Colon (tissue), 2 donors: Measurements from ENCODE around the gene ARHGEF28.

Experiments
- FAIRE-seq: peaks from 2 replicates; lab custom pipeline; 2012; peaks lifted over from hg19 to GRCh38; lab: Jason Lieb, UNC
- donor health status: control.
- donor health status: control.

The ARHGEF28 gene

DNA sequence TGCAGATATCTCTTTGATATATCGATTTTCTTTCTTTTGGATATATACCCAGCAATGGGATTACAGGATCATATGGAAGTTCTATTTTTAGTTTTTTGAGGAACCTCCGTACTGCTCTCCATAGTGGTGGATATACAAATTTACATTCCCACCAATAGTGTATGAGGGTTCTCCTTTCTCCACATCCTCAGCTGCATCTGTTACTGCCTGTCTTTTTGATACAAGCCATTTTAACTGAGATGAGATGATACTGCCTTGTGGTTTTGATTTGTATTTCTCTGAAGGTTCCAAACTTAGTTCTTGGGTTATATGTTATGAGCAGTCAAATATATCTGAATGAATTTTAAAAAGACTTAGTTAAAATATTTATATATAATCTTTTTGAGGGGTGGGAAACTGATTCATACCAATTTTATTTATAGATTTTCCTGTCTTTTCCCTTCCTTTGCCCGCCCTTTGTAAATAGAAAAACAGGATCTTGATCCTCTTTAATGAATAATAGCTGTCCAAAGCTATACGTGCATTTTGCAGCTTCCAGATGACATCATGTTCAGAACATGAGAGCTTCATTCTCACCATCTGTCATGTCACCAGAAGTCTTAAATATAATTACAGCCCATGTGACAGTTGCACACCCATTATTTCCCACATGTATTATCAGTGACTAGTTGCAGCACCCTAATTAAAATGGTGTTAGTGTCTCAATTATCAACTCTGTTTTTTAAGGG lies 6.2 kb upstream of the ARHGEF28 start:
- FAIRE-seq, result no peak

DNA sequence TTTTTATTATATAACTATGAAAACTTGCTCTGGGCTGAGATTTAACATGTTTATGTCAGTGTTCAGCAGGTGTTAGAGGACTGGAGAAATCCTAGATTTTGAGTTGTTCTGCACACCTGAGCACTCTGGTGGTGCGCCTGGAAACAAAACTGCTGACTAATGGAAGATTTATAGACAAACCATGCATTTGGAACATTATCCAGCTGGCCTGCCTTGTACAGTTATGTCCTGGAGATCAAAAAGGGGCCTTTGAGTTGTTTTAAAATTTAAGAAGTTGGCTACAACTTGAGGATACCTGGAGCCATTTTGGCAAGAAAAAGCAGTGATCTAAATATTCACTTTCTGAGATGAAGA lies 5.7 kb upstream of the ARHGEF28 start:
- no peak for FAIRE-seq

GRCh38 chr5:73623060-73623459 lies 2.9 kb upstream of the ARHGEF28 start:
- FAIRE-seq, result no peak

DNA sequence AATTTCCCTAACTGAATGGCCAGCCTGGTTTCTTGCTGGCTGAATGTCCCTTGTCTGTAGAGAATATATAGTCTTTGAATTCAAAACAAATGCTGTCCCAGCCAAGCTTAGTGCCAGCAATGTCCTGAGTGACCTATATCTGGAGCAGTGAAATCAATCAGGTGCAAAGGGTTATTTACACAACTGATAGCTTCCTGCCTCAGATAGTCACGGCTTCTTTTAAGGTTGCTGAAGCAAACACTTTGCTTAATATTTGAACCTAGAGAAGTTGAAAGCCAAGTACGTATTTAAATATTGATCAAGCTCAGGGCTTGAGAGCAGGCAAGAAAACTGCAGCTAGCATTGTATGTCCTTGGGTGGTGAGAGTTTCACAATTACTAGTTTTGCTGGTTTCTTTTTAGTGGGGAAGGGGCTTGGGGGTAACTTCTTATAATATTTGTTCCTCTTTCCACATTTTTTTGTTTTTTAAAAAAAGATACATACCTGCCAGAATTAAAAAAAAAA lies 2.0 kb upstream of the ARHGEF28 start:
- FAIRE-seq, result no peak

DNA sequence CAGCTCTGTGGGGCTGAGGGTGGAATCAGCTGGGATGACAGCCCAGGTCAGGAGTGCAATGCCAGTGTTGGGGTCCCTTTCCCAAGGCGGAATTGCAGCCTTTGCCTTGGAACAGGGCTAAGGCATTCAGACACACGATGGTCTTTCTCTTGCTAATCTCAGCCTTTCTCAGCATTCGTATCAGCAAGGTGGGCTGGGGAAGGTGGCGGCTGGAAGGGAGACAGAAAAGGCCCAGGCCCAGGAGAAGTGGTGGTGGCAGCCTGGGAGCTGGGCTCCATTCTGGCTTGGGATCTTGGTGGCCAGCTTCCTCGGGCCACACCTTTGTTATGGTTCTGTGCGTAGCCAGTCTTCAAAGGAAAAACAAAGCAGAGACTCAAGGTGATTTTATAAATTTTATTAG lies 1.1 kb upstream of the ARHGEF28 start:
- no peak for FAIRE-seq

- no peak for FAIRE-seq
Observed at GRCh38 chr5:73625372-73625943, 538 bp upstream of the ARHGEF28 start.

DNA sequence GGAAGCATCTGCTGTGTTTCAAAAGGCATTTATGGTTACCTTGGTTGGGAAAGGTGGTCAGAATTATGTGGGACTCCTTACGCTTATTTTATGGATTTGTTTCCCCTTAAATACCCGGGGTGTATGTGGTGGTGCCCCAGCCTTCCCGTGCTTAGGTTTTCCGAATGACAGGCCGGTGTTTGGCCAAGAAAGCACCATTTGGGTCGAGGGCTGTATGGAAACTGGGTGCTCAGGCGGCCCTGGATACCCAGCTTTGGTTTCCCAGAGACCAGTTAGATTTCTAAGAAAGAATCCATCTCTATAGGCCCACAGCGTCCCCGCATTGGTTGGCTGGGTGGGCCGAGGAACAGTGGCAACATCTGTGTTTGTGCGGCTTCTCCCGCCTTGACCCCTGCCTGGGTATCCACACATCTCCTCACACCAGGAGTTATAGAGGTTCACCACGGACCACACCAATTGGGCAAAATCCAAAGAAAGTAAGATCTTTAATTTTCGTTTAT lies 868 bp downstream of the ARHGEF28 start:
- no peak for FAIRE-seq

GRCh38 chr5:73629456-73629855 lies 3.5 kb downstream of the ARHGEF28 start:
- FAIRE-seq, result no peak

GRCh38 chr5:73630765-73631164 lies 4.8 kb downstream of the ARHGEF28 start:
- FAIRE-seq, result no peak

DNA sequence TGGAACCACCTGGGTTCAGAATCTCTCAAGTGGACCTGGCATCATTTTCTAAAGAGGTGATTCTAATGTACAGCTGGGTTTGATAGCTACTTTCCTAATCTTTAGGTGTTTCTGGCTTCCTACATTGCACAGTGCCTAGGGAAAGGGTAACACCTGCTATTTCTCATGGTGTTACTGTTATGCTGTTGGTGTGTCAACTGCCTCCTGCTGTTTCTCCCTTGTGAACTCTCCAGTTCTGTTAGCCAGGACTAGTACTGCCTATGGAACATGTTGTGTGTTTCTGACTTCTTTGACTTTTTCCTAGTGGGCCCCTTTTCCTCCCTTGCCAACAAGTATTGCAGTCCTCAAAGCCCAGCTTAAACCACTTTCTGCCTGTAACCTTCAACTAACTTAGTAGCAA lies 5.5 kb downstream of the ARHGEF28 start:
- FAIRE-seq, result no peak

- FAIRE-seq, result no peak
Observed at GRCh38 chr5:73633060-73633459, 7.1 kb downstream of the ARHGEF28 start.

GRCh38 chr5:73636408-73636807 lies 10.4 kb downstream of the ARHGEF28 start:
- no peak for FAIRE-seq

- no peak for FAIRE-seq
Observed at GRCh38 chr5:73637565-73637964, 11.6 kb downstream of the ARHGEF28 start.

DNA sequence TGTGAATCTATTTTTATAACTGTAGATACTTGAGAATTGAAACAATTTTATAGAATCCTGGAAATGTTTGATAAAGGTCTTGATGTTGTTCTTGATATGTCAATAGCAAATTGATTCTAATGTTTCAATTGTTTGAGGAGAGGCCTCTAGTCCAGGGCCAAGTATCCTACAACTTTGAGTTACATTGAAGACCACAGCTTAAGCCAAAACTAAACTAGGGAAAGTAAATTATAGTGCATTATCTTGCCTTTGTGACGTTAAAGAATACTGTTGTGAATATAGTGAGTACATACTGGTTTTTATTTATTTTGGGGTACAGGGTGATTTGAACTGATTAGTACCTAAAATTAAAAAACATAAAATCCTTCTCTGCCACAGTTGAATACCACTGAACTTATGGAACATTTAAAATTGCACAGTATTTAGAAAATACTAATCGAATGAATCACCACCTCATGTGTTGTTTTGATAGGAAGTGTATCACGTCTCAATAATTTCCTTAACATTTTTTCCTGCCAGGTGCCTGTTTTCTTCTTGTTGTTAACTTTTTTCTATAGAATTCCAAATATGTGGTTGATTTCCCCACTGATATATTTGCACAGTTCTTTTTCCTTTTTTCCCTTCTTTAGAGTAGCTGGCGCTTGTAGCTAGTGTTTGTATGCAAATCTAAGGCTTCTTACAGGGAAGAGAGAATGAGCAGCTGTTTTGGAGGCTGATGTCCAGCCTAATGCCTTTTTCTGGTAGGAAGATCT lies 12.5 kb downstream of the ARHGEF28 start:
- FAIRE-seq, result no peak

DNA sequence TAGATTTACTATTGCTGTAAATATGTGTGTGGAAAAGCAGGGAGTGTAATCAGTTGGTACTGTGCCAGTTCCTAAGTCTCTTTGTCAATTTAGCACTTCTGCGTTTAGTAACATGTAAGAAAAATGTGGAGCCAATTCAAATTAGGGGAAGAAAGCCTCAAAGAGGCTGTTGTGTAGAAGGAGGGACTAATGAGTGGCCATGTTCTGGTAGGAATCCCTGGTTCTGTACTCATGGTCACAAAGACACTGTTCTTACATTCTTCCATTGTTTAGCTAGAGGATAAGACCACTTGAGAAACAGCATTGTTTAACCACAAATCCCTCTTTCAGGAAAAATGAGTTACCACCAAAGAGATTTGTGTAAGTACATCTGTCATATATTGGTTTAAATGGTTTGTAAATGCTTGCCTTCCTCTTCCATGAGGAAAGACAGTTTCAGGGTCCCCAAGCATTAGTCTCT lies 14.9 kb downstream of the ARHGEF28 start:
- no peak for FAIRE-seq

DNA sequence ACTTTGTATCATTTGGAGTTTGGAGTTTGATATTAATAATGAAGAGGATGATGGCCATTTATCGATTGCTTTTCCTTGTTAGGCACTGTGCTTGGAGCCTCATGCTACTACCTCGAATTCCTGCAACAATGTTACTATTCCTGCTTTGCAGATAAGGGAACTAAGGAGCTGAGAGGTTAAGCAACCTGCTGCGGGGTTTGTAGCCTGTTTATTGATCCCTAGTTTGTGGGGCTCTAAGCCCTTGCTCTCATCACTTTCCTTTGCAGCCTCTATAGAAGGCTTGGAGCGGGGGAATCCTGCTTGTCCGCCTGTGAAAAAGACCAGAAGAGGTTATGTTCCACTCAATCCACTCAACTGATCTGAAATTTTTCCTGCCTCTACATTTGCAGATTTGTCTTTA lies 15.8 kb downstream of the ARHGEF28 start:
- no peak for FAIRE-seq

- no peak for FAIRE-seq
Observed at GRCh38 chr5:73642344-73642743, 16.3 kb downstream of the ARHGEF28 start.

DNA sequence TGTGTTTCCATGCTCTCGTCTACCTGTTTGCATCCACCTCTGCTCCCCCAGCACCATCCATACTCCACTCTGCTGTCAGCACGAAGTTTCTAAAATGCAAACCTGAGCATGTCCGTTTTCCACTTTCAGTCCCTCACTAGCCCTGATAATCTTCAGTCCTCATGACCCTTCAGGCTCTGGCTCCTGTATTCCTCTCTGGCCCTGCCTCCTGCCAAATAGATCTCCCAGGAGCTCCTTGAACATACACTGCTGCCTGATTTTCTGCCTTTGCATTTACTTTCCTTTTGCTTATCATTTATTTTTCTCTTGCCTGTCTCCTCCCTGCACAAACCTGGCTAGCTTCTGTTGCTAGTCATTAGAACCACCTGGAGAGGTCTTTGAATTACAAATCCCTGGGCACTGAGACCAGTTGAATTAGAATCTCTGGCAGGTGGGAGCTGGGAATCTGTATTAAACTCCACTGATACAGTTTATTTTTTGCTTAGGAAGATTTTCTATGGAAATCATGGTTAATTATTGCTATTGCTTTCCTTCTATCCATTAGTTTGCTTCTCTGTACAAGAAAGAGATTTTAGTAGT lies 18.5 kb downstream of the ARHGEF28 start:
- no peak for FAIRE-seq

DNA sequence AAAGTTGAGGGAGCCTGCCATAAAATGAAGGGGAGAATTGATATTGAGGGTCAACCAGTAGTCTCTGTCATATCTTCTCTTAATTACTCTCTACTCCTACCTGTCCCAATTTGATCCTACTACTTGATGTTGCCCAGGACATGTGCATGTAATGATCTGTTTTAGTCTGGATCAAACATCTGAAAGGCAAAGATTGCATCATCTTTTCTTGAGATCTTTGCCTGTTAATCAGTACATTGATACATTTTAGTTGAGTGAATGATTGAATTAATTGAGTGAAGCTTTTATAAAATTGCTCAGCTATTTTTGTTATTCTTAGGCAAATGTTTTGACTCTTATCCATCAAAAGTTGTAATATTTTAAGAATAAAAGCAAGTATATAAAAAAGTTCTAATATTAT lies 21.7 kb downstream of the ARHGEF28 start:
- FAIRE-seq, result no peak

- no peak for FAIRE-seq
Observed at GRCh38 chr5:73648515-73648914, 22.5 kb downstream of the ARHGEF28 start.

DNA sequence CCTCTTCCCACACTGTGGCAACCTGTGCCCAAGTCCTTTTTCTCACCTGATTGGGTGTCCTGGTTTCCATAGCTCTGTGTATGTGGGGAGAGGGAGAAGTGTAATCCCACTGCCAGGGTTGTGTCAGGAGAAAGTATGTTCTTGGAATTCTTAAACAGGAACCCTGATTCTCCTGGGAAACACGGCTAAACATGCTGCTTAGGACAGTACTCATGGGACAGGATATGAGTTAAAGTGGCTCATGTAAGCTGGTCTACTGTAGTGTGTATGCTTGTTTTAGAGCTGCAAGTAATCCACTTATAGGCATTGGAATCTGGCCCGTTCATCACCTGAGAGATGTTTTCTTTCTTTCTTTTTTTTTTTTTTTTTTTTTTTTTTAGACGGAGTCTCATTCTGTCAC lies 23.9 kb downstream of the ARHGEF28 start:
- no peak for FAIRE-seq

DNA sequence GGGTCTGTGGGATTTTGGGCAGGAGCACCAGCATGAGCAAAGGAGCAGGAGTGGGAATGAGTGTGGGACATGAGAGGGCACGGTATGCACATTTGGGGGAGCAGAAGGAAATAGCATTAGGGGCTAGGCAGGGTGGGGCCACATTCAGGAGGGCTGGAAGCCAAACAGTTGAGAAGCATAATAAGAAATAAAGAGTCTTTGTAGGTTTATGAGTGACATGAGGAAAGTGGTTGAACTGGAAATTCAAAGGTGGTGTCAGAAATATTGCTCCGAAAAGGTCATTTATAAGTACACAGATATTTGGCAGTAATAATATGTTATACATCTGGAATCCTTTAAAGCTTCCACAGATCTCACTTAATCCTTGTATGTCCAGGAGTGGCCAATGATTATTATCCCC lies 26.4 kb downstream of the ARHGEF28 start:
- FAIRE-seq, result no peak
